HG02763 (cell line): ENCODE measurements around the gene IL12B.
"Not testable (repeated sequence)": the region's sequence is repeated elsewhere in the genome, so short reads cannot be mapped to it uniquely, and the experiment has no call there.

Experiments used
- ATAC-seq: cut with Tn5 transposase; IDR thresholded peaks from one replicate; pipeline ENCODE4 v1.9.1; 2021; ENCODE audit warnings: mild to moderate bottlenecking, moderate library complexity; ENCODE audit not compliant: unreplicated experiment

IL12B gene

DNA sequence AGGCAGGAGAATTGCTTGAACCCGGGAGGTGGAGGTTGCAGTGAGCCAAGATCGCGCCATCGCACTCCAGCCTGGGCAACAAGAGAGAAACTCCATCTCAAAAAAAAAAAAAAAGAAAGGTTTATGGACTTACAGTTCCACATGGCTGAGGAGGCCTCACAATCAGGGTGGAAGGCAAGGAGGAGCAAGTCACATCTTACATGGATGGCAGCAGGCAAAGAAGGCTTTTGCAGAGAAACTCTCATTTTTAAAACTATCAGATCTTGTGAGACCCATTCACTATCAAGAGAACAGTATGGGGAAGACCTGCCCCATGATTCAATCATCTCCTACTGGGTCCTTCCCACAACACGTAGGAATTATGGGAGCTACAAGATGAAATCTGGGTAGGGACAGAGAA, 33.0 kb downstream of the IL12B start:
- not testable (repeated sequence) for ATAC-seq

DNA sequence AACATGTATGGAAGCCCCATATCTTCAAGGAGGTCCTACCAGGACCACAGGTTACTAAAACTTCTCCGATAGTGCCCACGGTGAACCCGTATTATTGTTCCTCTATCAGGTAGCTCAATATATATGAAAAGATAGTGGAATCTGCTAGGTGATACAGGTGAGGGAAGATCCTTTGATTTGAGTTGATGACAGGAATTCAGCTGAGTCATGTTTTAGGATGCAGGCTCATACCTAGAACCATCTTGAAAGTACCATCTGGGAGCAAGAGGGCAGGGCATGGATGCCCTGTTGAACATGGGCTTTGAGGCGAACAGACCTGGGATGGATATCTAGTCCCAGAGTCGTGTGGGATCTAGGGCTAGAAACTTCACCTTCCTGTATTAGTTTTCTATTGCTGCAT, 35.4 kb downstream of the IL12B start:
- ATAC-seq: no peak

GRCh38 chr5:159290741-159291140, 39.5 kb downstream of the IL12B start:
- ATAC-seq: no peak

GRCh38 chr5:159286420-159287035, 43.8 kb downstream of the IL12B start:
- ATAC-seq: no peak

DNA sequence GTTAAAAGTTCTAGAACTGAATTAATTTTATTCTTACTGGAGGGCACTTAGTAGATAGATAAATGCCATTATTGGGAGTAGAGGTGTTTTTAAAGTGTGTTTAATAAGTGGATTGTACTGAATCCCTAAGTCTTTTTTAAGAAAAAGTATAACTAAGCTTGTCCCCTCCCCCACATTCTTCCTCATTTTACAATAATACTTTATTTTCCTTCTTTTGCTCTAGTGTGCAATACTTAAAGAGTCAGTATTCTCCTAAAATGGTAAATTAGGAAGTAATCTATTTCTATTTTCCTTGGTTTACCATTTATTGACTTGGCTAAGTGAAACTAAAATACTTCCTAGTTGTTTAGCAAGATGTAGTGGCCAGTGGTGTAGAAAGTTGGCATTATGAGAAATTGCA, 55.6 kb downstream of the IL12B start:
- ATAC-seq: no peak

DNA sequence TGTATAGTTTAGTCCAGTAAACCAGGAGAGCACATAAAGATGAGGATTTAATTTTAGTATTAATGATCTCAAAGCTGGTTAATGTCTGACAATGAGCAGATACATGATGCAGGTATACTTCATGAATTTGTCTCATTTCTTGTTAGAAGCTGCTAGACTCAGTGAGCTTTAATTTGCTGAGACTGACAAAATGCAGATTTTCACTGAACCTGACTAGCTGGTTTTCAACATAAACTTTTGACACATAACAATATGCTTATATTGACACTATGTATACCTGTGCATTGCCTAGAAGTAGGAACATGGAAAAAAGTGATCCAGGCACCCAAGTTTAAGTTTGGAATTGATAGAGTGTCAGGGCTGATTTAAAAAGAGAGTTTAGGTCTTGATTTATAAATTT, 56.4 kb downstream of the IL12B start:
- no peak for ATAC-seq

- no peak for ATAC-seq
These were observed 60.6 kb downstream of the IL12B start for GRCh38 chr5:159269723-159270122.

DNA sequence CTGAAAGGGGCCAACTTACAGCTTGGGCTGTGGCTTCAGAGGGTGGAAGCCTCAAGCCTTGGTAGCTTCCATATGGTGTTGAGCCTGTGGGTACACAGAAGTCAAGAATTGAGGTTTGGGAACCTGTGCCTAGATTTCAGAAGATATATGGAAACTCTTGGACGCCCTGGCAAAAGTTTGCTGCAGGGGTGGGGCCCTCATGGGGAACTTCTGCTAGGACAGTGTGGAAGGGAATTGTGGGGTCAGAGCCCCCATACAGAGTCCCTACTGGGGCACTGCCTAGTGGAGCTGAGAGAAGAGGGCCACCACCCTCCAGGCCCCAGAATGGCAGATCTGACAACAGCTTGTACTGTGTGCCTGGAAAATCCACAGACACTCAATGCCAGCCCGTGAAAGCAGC, 63.5 kb downstream of the IL12B start:
- ATAC-seq: not testable (repeated sequence)
